DND-41 (cell line): ENCODE data around the gene BRAF.

ENCODE experiments used
- CTCF ChIP-seq: IDR thresholded peaks from 2 replicates; pipeline ENCODE4 v1.5.1; 2012; ENCODE audit warnings: borderline replicate concordance, low read length, moderate library complexity, mild to moderate bottlenecking; ENCODE audit not compliant: poor library complexity, severe bottlenecking; ENCODE audit errors: extremely low read depth
- EZH2 ChIP-seq: IDR thresholded peaks from 3 replicates; pipeline ENCODE4 v1.6.1; 2012; ENCODE audit warnings: borderline replicate concordance, low read depth, mild to moderate bottlenecking, moderate library complexity, low read length, inconsistent platforms; ENCODE audit not compliant: severe bottlenecking

- TF ChIP-seq CTCF: no peak
- TF ChIP-seq EZH2: no peak
These were observed 146.2 kb downstream of the BRAF start for GRCh38 chr7:140778568-140778967.
